Small intestine (tissue), 7 donors: ENCODE data around the gene LSR. TPM values are rescaled to one million over a fixed set of nuclear protein-coding genes. Genes with fewer than 3 reads are reported as not detected.

Source experiments
- DNase-seq, 2 donors: peaks; one replicate each; pipeline versions ENCODE4 v3.0.0 to v3.0.0-alpha.2; 2013
- FAIRE-seq: peaks from 2 replicates; lab custom pipeline; 2012; peaks lifted over from hg19 to GRCh38; lab: Jason Lieb, UNC
- H3K27ac ChIP-seq, 3 donors: one replicate each; pipeline ENCODE4 v1.5.1; 2013; ENCODE audit warnings: low read length in 2 of 3, mild to moderate bottlenecking in 2 of 3, control low read depth in 1 of 3, inconsistent platforms in 1 of 3, low read depth in 1 of 3, moderate library complexity in 1 of 3
- H3K27me3 ChIP-seq, 3 donors: one replicate each; pipeline ENCODE4 v1.6.1; 2013; ENCODE audit warnings: low read length in 3 of 3, inconsistent platforms in 1 of 3; ENCODE audit not compliant: control insufficient read depth in 3 of 3, insufficient read depth in 3 of 3
- H3K36me3 ChIP-seq, 3 donors: one replicate each; pipeline ENCODE4 v1.6.1; 2013; ENCODE audit warnings: low read length in 3 of 3, inconsistent platforms in 1 of 3, low read depth in 1 of 3, mild to moderate bottlenecking in 1 of 3, moderate library complexity in 1 of 3; ENCODE audit not compliant: control insufficient read depth in 3 of 3, insufficient read depth in 2 of 3
- H3K4me1 ChIP-seq, 3 donors: one replicate each; pipeline ENCODE4 v1.6.1; 2013; ENCODE audit warnings: low read length in 2 of 3, inconsistent platforms in 1 of 3, low read depth in 1 of 3, mild to moderate bottlenecking in 1 of 3, moderate library complexity in 1 of 3; ENCODE audit not compliant: control insufficient read depth in 3 of 3, insufficient read depth in 2 of 3
- H3K4me3 ChIP-seq, 3 donors: one replicate each; pipeline ENCODE4 v1.5.1; 2013; ENCODE audit warnings: low read length in 3 of 3, control low read depth in 1 of 3, inconsistent platforms in 1 of 3, low read depth in 1 of 3, mild to moderate bottlenecking in 1 of 3, moderate library complexity in 1 of 3
- H3K9me3 ChIP-seq, 2 donors: one replicate each; pipeline ENCODE4 v1.6.1; 2013; ENCODE audit warnings: low read depth in 1 of 2, low read length in 1 of 2; ENCODE audit not compliant: control insufficient read depth in 2 of 2, insufficient read depth in 1 of 2
- WGBS, 3 donors: extraction: QIAGEN DNeasy Blood & Tissue Kit; methylation state at CpG; one replicate each; pipeline ENCODE4 v1.1.7; 2013; 5-methylcytosine and 5-hydroxymethylcytosine counted together
- polyA plus RNA-seq, 4 donors: library from polyadenylated mRNA; stranded (reverse) in 3 of 4; unstranded in 1 of 4; fragments of 200-250 nt in 3 of 4; fragments of 120-200 nt in 1 of 4; gene quantifications; one replicate each; pipeline versions ENCODE4 v1.2.1 to v1.2.3, GENCODE V29; 2013
- donor health status: healthy with polysubstance abuse.
- donor health status: control.
- donor health status: control.
- donor health status: Bipolar disorder and iron deficiency.
- donor health status: healthy.

LSR gene
- polyA plus RNA-seq, 4 donors: 51.6 to 136 (median 98.7) TPM

- DNase-seq: no peak
- Histone ChIP-seq H3K4me3 (no peak overlapping the region), H3K4me1 (no peaks in the 10 kb centered on the region), H3K9me3 (no peaks in the 10 kb centered on the region), H3K36me3 (no peaks in the 10 kb centered on the region), H3K27me3 (peaks cover 0 to 1% (median 0%) of the 10 kb centered on the region in 3 donors), H3K27ac (no peak overlapping the region)
- FAIRE-seq: no peak
- 76 to 91% (median 87%) methylated on average over 9 of the region's 9 CpGs for WGBS, 3 donors
Measured at GRCh38 chr19:35315883-35316282, 67.1 kb downstream of the LSR start.

GRCh38 chr19:35316560-35316959, 67.8 kb downstream of the LSR start:
- WGBS, 3 donors: 26 to 61% (median 47%) methylated on average over 9 of the region's 9 CpGs
- Histone ChIP-seq H3K9me3 (no peaks in the 10 kb centered on the region), H3K36me3 (no peaks in the 10 kb centered on the region), H3K4me1 (no peaks in the 10 kb centered on the region), H3K4me3 (no peak overlapping the region), H3K27ac (no peak overlapping the region), H3K27me3 (peaks cover 0 to 2% (median 0%) of the 10 kb centered on the region in 3 donors)
- FAIRE-seq (no peak), DNase-seq (peak; percentile 31 to 53)

Other genes starting within 250 kb of the LSR start
- gene GRAMD1A, start 248.7 kb upstream of the LSR start, polyA plus RNA-seq: 10 to 100 TPM in 2 of 4 donors, 1 to 10 TPM in 2; 2.0 to 47.0 (median 22.3) TPM
- gene SCN1B, start 218.5 kb upstream of the LSR start, polyA plus RNA-seq: 10 to 100 TPM in 1 of 4 donors, 1 to 10 TPM in 1, under 1 TPM in 1, not detected in 1; 0.84 to 10.1 (median 2.4) TPM
- 100 to 1,000 TPM in 1 of 4 donors, 1 to 10 TPM in 1, not detected in 2; 1.8 to 481 TPM for gene HPN, start 207.3 kb upstream of the LSR start, polyA plus RNA-seq
- gene FXYD3, start 133.2 kb upstream of the LSR start, polyA plus RNA-seq: 100 to 1,000 TPM in 3 of 4 donors, 10 to 100 TPM in 1; 72.7 to 803 (median 118) TPM
- gene LGI4, start 113.9 kb upstream of the LSR start, polyA plus RNA-seq: 10 to 100 TPM in 1 of 4 donors, 1 to 10 TPM in 2, under 1 TPM in 1; 0.45 to 14.5 (median 4.1) TPM
- 10 to 100 TPM in 2 of 4 donors, 1 to 10 TPM in 1, not detected in 1; 7.3 to 25.4 (median 13.6) TPM for gene FXYD1, start 110.2 kb upstream of the LSR start, polyA plus RNA-seq
- gene FXYD7, start 105.7 kb upstream of the LSR start, polyA plus RNA-seq: under 1 TPM in 2 of 4 donors, not detected in 2; 0.24 to 0.38 TPM
- 10 to 100 TPM in 3 of 4 donors, 1 to 10 TPM in 1; 3.4 to 60.5 (median 30.2) TPM for gene FXYD5, start 94.3 kb upstream of the LSR start, polyA plus RNA-seq
- gene FAM187B, start 20.3 kb upstream of the LSR start, polyA plus RNA-seq: not detected
- 100 to 1,000 TPM in 2 of 4 donors, 10 to 100 TPM in 2; 74.7 to 127 (median 109) TPM for gene USF2, start 20.0 kb downstream of the LSR start, polyA plus RNA-seq
- gene HAMP, start 33.5 kb downstream of the LSR start, polyA plus RNA-seq: under 1 TPM in 2 of 4 donors, not detected in 2; 0.01 to 0.18 TPM
- under 1 TPM in 1 of 4 donors, not detected in 3; 0.07 TPM for gene MAG, start 43.2 kb downstream of the LSR start, polyA plus RNA-seq
- gene CD22, start 80.2 kb downstream of the LSR start, polyA plus RNA-seq: 1 to 10 TPM in 3 of 4 donors, under 1 TPM in 1; 0.81 to 5.0 (median 2.2) TPM
- gene FFAR1, start 98.9 kb downstream of the LSR start, polyA plus RNA-seq: under 1 TPM in 2 of 4 donors, not detected in 2; 0.18 to 0.74 TPM
- 1 to 10 TPM in 1 of 4 donors, under 1 TPM in 1, not detected in 2; 0.50 to 1.0 TPM for gene FFAR3, start 109.5 kb downstream of the LSR start, polyA plus RNA-seq
- under 1 TPM in 2 of 4 donors, not detected in 2; 0.06 to 0.15 TPM for gene GPR42, start 122.1 kb downstream of the LSR start, polyA plus RNA-seq
- 1 to 10 TPM in 1 of 4 donors, under 1 TPM in 3; 0.54 to 3.7 (median 0.81) TPM for gene FFAR2, start 199.3 kb downstream of the LSR start, polyA plus RNA-seq
- under 1 TPM in 1 of 4 donors, not detected in 3; 0.37 TPM for gene KRTDAP, start 241.5 kb downstream of the LSR start, polyA plus RNA-seq